GM19043 (cell line): ENCODE data around the gene NSG2.
"Not testable (repeated sequence)": the region's sequence is repeated elsewhere in the genome, so short reads cannot be mapped to it uniquely, and the experiment has no call there.

Source experiments
- ATAC-seq: cut with Tn5 transposase; IDR thresholded peaks from one replicate; pipeline ENCODE4 v1.9.1; 2021; ENCODE audit warnings: low read depth; ENCODE audit not compliant: unreplicated experiment

NSG2 gene

DNA sequence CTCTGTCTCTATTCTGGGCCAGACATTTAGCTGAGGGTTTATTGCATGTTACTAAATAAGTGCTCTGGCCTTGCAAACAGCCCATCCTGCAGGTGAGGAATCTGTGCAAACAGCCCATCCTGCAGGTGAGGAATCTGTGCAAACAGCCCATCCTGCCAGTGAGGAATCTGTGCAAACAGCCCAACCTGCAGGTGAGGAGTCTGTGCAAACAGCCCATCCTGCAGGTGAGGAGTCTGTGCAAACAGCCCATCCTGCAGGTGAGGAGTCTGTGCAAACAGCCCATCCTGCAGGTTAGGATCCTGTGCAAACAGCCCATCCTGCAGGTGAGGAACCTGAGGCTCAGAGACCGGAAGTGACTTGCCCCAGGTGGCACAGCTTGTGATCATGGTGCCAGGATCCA is 101.5 kb downstream of the NSG2 start:
- not testable (repeated sequence) for ATAC-seq

DNA sequence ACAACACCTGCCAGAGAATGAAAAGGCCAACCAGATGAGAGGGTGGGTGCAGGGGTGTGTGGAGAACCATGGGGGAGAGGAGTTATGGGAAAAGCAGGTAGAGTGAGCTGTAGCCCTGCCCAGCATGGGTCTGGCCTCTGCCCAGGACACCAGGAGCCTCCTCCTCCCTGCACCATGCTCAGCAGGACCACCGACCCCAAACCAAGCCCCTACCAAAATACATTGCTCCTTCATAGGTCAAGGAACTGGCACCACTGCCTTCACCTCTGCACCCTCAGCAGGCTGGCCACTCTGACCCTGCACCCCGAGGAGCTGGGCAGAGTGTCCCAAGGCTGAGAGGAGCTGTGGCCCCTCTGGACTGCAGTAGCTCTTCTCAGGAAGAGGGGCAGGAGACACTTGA is 102.0 kb downstream of the NSG2 start:
- ATAC-seq: no peak

DNA sequence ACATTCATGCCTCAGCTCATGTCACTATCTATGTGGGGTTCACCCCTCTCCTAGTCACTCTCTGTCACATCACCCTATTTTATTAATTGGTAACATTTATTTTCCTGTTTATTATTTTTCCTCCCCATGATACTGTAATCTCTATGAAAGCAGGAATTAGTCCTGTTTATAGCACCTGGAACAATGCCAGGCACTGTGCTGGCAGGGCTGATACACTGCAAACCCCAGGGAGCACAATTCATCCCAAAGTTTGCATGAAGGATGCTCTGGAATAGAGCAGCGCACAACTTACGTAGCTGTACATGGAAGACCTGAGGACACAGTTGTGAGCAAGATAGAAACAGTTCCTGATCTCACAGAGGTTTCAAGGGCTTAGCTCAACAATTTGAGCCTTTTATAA is 103.2 kb downstream of the NSG2 start:
- ATAC-seq: no peak

DNA sequence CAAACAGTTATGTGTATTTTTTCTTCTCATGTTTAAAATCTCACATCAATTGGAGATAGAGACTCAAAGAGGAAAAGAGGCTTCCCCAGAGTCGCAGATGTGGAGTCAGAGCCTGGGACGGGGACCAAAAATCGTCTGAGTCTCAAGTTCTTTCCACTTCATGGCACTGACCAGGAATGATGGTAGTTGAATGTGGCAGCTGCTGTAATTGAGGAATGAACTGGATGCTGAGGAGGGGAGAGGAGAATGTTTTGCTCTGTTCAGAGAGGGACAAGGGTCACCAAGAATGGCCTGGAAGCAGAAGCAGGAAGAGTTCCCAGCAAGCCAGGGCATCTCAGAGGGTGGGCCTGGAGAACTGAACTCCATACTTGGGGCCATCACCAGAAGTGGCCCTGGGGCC is 103.9 kb downstream of the NSG2 start:
- no peak for ATAC-seq

DNA sequence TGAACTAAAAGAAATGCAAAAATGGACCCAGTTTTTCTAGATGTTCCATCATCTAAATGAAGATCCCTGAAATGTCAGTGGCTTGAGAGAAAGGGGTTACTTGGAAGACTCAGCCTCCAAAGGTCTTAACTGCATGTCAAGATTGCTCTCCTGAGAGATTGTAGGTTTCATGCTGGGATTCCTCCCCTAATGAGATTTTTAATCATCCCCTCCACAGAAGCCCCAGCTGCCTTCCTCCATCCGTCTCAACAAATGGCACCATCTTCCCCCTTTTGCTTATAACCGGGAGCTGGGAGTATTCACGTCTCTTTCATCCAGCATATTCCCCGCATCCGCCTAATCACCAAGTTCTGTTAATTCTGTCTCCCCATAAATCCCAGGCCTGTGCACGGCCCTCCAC is 104.5 kb downstream of the NSG2 start:
- no peak for ATAC-seq

DNA sequence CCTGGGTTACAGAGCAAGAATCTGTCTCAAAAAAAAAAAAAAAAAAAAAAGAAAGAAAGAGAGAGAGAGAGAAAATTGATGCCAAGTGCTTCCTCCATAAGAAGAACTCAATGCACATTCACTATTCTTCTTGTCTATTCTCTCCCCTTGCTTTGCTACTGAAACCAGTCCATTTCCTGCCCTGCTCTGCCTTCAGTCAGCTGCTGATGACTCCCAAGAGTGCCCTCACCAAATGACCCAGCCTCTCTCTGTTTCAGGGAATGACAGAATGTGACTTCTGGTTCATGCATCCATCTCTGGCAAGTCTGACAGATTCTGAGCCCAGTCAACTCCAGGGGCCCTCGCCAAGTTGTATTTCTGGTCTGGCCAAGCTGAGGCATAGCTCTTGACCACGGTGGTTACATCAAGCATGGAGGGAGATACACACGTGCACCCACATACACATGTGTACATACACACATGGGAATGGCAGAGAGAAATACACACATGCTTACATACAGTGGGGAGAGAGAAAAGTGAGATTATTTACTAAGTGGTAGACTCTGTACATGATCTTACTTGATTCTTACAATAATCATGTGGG is 106.2 kb downstream of the NSG2 start:
- no peak for ATAC-seq

DNA sequence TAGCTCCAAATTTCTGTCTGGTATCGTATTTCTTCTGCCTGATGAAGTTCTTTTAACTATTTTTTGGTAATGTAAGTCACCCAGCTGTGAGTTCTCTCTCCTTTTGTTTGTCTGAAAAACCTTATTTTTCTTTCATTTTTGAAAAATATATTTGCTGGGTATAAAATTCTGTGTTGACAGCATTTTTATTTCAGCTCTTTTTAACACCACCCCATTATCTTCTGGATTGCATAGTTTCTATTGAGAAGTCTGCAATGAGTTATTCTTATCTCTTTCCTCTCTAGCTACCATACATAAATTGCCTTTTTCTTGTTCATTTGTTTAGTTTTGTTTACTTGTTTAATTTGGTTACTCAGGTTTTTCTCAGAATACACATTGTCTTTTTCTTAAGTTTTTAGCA is 109.1 kb downstream of the NSG2 start:
- ATAC-seq: no peak

DNA sequence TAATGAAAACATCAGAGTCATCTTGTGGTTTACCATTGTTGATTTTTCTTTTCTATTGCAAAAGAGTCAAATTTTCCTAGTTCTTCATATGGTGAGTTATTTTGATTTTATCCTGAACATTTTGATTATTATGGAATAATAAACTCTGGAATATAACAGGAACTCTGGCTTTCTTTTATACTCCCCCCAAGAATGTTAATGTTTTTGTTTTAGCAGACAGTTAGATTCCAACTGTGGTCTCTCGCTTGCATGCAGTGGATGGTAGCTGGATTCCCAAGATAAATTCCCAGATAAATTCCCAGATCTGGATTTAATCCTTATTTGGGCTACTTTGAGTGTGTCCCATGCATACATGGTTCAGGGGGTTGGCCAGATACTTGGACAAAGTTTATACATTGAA is 109.8 kb downstream of the NSG2 start:
- ATAC-seq: no peak

DNA sequence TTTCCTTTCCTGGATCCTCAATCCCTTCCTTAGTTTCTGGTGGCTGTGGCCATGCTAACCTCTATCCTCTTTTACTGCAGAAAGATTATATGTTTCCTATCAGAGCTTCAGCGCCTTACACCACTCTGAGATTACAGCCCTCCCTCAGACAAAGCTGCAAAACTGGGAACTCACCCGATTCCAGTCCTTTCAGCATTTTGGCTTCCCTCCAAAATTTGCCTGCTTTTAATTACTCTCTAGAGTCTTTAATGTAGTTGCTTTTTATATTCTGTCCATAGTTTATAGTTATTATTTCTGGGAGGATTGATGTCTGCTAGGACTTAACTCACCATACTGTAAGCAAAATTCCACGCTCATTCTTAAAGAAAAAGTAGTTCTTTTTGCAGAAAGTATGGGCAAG is 110.2 kb downstream of the NSG2 start:
- ATAC-seq: no peak

DNA sequence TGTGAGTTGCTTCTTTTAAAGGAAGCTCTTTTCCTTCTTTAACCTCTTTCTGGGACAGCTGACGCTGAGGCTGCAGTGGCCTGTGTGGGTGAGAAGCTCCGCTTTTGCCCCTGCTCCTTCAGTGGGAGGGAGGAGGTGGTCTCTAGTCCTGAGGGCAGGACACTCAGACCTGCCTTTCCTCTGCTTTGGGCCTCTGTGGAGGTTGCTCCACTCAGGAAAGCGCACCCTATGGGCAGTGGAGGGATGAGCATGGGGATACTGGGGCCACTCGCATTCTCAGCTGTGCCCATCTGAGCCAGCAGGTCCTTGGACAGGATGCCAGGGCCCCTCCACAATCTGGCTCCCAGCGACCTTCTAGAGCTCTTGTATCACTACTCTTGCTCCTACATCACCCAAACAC is 111.5 kb downstream of the NSG2 start:
- ATAC-seq: no peak
